Activated B cell treated with CpG ODN at 0.5 μM for 24 hours (primary cell): ENCODE measurements around the gene GRIN3B. TPM values are rescaled to one million over a fixed set of nuclear protein-coding genes. Genes with fewer than 3 reads are reported as not detected.

ENCODE experiments used
- ATAC-seq: fragments of 200-7000 bp; cut with Tn5 transposase; one replicate; pipeline ENCODE4 v1.10.0; 2021; ENCODE audit warnings: low read depth, mild to moderate bottlenecking, moderate library complexity
- CTCF ChIA-PET: fragments of 350-600 bp; sonication (Branson Sonifier 250); formaldehyde crosslinking; loops from one replicate; lab custom pipeline; 2021; ENCODE audit warnings: antibody characterized with exemption; lab: Charles Lee
- POLR2A ChIA-PET: fragments of 350-600 bp; sonication (Branson Sonifier 250); formaldehyde crosslinking; loops from one replicate; lab custom pipeline; 2021; ENCODE audit warnings: antibody characterized with exemption; lab: Charles Lee
- DNase-seq: peaks from one replicate; pipeline ENCODE4 v3.0.0; 2022
- H3K27ac Mint-ChIP-seq: one replicate; pipeline ENCODE4 v1.8.0; 2020; ENCODE audit warnings: mixed read lengths
- H3K27me3 Mint-ChIP-seq: one replicate; pipeline ENCODE4 v1.8.0; 2021; ENCODE audit warnings: mixed read lengths
- H3K36me3 Mint-ChIP-seq: one replicate; pipeline ENCODE4 v1.8.0; 2021; ENCODE audit warnings: low read depth, mixed read lengths
- H3K4me1 Mint-ChIP-seq: one replicate; pipeline ENCODE4 v1.8.0; 2021; ENCODE audit warnings: mixed read lengths
- H3K4me3 Mint-ChIP-seq: one replicate; pipeline ENCODE4 v1.8.0; 2020; ENCODE audit warnings: mild to moderate bottlenecking, mixed read lengths
- H3K9me3 Mint-ChIP-seq: one replicate; pipeline ENCODE4 v1.8.0; 2020; ENCODE audit warnings: mixed read lengths
- intact Hi-C: fragments of 100-400 bp; cut with micrococcal nuclease; formaldehyde crosslinking; loops from one replicate; pipeline ENCODE4 v1.15.1; 2024
- total RNA-seq: library from RNA; stranded (reverse); gene quantifications from 2 replicates; pipeline ENCODE4 v1.2.3, GENCODE V29; 2022
- TF ChIP-seq, protein P1 (sequence below): fragments of 200-600 bp; IDR thresholded peaks from one replicate; pipeline ENCODE4 v1.8.0; 2022; ENCODE audit warnings: antibody characterized with exemption, mild to moderate bottlenecking

GRIN3B gene
- total RNA-seq, 1 donor from 2014 or later = 0.11 TPM

DNA sequence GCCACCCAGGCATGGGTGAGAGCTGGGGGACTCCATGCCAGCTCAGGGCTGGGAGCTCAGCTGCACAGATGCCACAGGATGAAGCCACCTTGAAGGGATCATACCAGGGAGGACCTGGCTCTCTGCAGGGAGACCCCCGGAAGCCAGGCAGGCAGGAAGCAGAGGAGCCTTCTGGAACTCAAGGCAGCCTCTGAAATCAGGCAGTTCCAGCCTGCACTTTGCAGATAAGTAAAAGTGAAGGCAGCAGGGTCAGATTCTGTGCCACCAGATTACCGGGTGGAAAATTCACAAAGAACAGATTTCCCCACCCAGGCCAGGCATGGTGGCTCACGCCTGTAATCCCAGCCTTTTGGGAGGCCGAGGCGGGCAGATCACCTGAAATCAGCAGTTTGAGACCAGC, 18.2 kb downstream of the GRIN3B start:
- DNase-seq = no peak
- Mint-ChIP-seq H3K9me3 (no peaks in the 10 kb centered on the region), H3K27ac (peak overlapping the region; percentile 35), H3K4me1 (peaks cover 59% of the 10 kb centered on the region), H3K4me3 (peak overlapping the region; percentile 87), H3K36me3 (peaks cover 24% of the 10 kb centered on the region), H3K27me3 (no peaks in the 10 kb centered on the region)
- CTCF ChIA-PET = no interaction called here
- intact Hi-C loops = no loop called here
- TF ChIP-seq, protein P1, sequence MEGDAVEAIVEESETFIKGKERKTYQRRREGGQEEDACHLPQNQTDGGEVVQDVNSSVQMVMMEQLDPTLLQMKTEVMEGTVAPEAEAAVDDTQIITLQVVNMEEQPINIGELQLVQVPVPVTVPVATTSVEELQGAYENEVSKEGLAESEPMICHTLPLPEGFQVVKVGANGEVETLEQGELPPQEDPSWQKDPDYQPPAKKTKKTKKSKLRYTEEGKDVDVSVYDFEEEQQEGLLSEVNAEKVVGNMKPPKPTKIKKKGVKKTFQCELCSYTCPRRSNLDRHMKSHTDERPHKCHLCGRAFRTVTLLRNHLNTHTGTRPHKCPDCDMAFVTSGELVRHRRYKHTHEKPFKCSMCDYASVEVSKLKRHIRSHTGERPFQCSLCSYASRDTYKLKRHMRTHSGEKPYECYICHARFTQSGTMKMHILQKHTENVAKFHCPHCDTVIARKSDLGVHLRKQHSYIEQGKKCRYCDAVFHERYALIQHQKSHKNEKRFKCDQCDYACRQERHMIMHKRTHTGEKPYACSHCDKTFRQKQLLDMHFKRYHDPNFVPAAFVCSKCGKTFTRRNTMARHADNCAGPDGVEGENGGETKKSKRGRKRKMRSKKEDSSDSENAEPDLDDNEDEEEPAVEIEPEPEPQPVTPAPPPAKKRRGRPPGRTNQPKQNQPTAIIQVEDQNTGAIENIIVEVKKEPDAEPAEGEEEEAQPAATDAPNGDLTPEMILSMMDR = no peak
- POLR2A ChIA-PET = interaction anchor here (0.7 to 1.8 kb wide), 5 partner anchors 9 to 99 kb away, joined by 3 to 9 read pairs (median 4); partner anchors contain the start of genes ABCA7 and WDR18
- ATAC-seq = no peak

DNA sequence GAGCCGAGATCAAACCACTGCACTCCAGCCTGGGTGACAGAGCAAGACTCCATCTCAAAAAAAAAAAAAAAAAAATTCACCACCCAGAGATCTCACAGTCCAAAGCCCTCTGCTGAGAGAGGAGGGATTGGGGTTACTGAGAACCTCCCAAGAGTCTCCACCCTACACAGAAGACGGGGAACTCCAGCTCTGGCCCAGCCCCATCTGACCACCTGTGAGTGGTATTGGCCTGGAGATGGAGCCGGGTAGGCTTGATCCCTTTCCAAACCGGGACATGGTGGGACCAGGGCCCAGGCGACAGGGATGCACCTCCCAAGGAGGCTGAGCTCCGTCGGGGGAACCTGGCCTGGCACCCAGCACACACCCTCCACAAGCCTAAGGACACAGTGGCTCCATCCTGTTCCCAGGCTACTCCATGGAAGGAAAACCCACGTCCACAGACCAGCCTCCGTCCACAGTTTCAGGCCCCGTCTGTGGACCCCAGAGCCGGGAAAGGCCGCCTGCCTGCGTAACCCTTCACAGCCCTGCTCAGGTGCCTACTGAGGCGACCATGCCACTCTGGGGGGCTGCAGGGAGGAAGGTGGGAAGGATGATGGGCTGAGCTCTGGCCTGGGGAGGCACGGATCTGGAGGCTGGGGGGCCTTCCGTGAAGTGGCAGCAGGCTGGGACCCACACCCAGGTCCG, 18.9 kb downstream of the GRIN3B start:
- intact Hi-C loops = no loop called here
- DNase-seq (no peak), ATAC-seq (no peak)
- Mint-ChIP-seq H3K9me3 (no peaks in the 10 kb centered on the region), H3K27me3 (no peaks in the 10 kb centered on the region), H3K27ac (peak overlapping the region; percentile 35), H3K36me3 (peaks cover 17% of the 10 kb centered on the region), H3K4me3 (peak overlapping the region; percentile 87), H3K4me1 (peaks cover 60% of the 10 kb centered on the region)
- CTCF ChIA-PET = interaction anchor here (1.2 kb wide), 1 partner anchor 225 kb away, joined by 3 read pairs; no protein-coding TSS in a partner anchor
- POLR2A ChIA-PET = interaction anchor here (0.5 to 13.8 kb wide), 15 partner anchors 8 to 1807 kb away, joined by 3 to 365 read pairs (median 4); partner anchors contain the start of genes ABCA7, ARHGAP45, CIRBP and WDR18
- TF ChIP-seq, protein P1 = no peak

DNA sequence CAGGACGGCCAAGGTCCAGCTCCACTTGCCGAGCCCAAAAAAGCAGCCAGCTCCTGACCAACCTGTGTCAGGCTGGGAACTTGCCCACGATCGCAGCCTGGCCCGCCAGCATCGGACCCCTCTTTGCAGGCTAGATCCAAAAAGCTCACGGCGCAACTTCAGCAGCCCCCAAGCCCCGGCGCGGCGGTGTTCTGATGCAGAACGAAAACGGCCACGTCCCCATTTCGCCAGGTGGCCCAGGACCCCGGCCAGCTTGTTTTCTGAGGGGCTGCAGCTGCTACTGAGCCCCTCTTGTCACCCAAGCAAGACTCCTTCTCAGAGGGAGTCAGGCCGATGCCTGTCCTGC, 19.4 kb downstream of the GRIN3B start:
- intact Hi-C loops = no loop called here
- H3K4me1 Mint-ChIP-seq = peaks cover 58% of the 10 kb centered on the region

DNA sequence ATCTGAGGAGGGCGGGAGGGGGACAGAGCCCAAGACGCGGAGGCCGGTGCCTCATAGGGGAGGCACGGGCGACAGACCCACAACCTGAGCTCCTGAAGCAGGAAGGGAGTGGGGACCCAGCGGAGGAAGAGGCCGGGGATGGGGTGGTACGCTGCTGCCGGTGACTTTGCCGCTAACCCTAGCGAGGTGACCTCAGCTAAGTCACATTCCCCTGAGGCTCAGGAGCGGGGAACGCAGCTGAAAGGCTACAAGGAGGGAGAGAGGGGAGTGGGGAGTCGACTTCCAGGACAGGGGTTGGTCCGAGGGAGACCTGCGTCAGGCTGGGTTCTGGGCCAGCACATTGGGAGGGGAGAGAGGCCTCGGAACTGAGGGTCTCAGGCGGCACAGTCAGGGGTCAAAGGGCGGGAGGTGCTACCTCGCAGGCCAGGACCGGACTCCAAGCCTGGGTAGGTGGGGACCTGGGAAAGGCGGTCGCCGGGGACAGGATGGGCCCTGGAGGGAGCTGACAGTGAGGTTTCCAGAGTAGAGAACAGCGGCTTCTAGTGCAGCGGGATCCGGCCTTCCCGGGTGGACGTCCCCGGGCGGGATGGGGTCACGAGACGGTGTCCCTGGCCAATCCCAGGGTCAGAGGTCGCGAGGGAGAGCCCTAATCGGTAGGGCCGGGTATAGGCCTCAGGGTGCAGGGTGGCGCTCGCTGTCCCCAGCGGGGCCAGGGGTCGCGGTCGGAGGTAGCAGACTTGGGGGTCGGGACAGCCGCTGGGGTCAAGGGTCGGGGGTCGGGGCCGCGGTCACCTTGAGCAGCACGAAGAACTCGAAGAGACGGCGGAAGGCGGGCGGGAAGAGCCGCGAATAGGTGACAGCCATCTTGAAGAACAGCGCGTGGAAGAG, 20.0 kb downstream of the GRIN3B start:
- no peak for DNase-seq

More for the DNA sequence above, 19.4 kb downstream of the GRIN3B start:
- Mint-ChIP-seq H3K4me3 (peak overlapping the region; percentile 87), H3K9me3 (no peaks in the 10 kb centered on the region), H3K27me3 (no peaks in the 10 kb centered on the region), H3K36me3 (peaks cover 15% of the 10 kb centered on the region), H3K27ac (peak overlapping the region; percentile 77)
- ATAC-seq (no peak), DNase-seq (no peak)
- TF ChIP-seq, protein P1 = no peak
- ChIA-PET POLR2A (interaction anchor here (0.5 to 13.8 kb wide), 12 partner anchors 8 to 1807 kb away, joined by 3 to 365 read pairs (median 4); partner anchors contain the start of genes ABCA7, ARHGAP45, CIRBP and WDR18), CTCF (interaction anchor here (1.2 kb wide), 1 partner anchor 225 kb away, joined by 3 read pairs; no protein-coding TSS in a partner anchor)

More for the DNA sequence above, 20.0 kb downstream of the GRIN3B start:
- Mint-ChIP-seq H3K27me3 (no peaks in the 10 kb centered on the region), H3K4me1 (peaks cover 58% of the 10 kb centered on the region), H3K36me3 (peaks cover 15% of the 10 kb centered on the region), H3K9me3 (no peaks in the 10 kb centered on the region), H3K27ac (peak overlapping the region; percentile 77), H3K4me3 (peak overlapping the region; percentile 87)
- TF ChIP-seq, protein P1 = no peak
- ChIA-PET CTCF (interaction anchor here (1.2 kb wide), 1 partner anchor 224 kb away, joined by 3 read pairs; no protein-coding TSS in a partner anchor), POLR2A (interaction anchor here (0.6 to 13.8 kb wide), 12 partner anchors 8 to 1806 kb away, joined by 3 to 365 read pairs (median 4); partner anchors contain the start of genes ABCA7, ARHGAP45, CIRBP and FAM174C)
- intact Hi-C loops = loop anchor here (2.0 kb wide), 1 partner anchor 19 kb away; the partner anchor contains the start of gene GRIN3B
- no peak for ATAC-seq
